Hematopoietic multipotent progenitor cell treated with erythropoietin and hydrocortisone succinate and interleukin-3 and kit ligand, for 8 days (in vitro differentiated cells): ENCODE data around the gene UNC45B.
"Not testable (repeated sequence)": the region's sequence is repeated elsewhere in the genome, so short reads cannot be mapped to it uniquely, and the experiment has no call there.

Source experiments
- DNase-seq: peaks from one replicate; pipeline ENCODE4 v3.0.0-alpha.2; 2015

Gene UNC45B

DNA sequence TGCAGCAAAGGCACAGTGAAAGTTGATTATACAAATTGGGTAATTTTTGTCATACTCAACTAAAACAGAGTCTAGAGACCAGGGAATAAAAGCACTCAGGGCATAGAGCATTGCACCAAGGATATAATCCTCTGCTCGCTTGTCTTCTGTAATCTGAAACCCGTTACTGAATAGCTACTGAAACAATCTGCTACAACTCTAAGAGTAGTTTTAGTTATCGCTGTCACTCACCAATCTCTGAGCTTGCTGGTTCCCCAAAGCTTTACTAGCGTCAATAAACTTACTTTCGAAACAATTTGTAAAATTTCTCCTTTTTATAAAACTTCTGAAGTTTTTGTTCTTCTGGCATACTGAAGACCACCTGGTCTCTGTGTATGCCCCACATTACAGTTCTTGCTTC, 69.5 kb downstream of the UNC45B start:
- DNase-seq, result no peak

DNA sequence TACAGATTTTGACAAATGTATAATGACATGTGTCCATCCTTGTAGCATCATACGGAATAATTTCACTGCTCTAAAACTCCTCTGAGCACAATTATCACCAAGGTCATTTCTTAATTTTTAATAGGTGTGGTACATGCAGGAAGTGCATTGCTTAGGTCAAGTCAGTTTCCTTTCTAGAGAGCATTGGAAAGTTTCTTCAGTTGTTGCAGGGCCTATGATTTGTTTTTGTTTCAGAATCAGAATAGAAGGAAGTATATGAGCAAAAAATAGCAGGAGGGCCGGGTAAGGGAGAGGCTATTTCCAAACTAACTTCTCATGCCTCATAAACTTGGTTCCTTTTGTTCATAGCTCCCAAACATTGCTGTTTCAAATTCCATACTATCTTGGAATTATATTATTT, 71.3 kb downstream of the UNC45B start:
- DNase-seq, result no peak

DNA sequence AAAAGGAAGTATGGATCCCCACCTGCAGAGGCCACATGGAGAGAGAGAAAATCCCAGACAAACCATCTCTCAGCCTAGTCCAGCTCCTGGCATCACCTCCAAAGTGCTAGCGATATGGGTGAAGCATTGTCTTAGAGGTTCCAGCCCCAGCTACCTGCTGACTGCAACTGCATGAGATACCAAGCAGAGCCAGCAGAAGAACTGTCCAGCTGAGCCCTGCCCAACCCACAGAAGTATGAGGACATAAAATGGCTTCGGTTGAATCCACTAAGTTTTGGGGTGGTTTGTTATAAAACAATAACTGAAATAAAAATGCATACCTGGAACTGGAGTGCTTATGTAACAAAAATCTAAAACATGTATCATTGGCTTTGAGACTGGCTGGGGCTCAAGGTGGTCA, 74.8 kb downstream of the UNC45B start:
- DNase-seq, result no peak

DNA sequence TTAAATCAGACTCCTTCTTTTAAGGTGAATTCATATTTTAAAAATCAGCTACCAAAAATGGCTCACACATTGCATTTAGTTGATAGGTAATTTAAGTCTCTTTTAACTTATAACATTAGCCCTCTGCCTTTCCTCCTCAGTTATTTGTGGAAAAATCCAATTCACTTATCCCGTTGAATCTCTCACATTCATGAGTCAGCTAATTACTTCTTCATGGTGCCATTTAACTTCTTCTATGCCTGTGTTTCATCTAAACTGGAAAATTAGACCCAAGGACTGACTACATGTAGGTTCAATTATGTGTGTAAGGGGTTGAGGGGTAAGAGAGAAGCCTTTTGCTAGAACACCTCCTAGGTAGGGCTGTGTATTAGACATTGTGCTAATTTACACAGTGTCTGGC, 76.8 kb downstream of the UNC45B start:
- no peak for DNase-seq

DNA sequence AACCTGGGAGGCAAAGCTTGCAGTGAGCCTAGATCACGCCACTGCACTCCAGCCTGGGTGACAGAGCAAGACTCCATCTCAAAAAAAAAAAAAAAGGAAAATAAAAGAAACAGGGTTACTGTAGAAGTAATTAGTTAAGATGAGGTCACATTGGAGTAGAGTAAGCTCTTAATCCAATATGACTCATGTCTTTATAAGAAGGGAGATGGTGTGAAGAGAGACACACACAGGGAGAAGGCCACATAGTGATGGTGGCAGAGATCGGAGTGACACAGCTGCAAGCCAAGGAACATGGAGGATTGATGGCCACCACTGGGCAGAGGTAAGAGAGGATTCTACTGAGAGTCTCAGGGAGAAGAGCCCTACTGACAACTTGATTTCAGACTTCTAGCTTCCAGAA, 79.9 kb downstream of the UNC45B start:
- no peak for DNase-seq

DNA sequence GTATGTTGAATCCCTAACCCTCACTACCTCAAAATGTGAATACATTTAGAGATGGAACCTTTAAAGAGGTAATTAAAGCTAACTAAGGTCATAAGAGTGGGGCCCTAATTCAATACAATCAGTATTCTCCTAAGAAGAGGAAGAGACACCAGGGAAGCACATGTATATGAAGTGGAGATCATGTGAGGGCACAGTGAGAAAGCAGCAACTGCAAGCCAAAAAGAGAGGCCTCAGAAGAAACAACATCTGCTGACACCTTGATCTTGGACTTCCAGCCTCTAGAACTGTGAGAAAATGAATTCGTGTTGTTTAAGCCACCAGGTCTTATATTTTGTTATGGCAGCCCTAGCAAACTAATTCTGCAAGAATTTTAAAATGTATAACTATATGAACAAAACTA, 82.0 kb downstream of the UNC45B start:
- DNase-seq, result no peak

DNA sequence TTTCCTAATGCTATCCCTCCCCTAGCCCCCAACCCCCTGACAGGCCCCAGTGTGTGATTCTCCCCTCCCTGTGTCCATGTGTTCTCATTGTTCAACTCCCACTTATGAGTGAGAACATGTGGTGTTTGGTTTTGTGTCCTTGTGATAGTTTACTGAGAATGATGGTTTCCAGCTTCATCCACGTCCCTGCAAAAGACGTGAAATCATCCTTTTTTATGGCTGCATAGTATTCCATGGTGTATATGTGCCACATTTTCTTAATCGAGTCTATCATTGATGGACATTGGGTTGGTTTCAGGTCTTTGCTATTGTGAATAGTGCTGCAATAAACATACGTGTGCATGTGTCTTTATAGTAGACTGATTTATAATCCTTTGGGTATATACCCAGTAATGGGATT, 86.7 kb downstream of the UNC45B start:
- DNase-seq, result not testable (repeated sequence)

DNA sequence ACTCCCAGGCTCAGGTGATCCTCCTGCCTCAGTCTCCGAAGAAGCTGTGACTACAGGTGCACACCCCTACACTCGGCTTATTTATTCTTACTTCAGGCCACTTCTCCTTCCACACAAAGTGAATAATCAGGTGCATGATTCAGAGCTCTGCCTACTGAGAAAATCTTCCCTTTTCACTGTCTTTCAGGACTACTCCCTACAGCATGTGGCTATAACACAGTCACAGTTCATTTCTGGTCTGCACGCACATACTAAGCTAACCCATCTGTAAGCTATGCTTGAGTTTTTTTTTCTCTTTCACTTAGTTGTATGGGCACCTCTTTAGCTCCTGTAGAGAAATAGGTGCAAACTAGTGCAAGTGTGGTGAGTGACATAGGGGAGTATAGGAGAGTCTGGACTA, 87.7 kb downstream of the UNC45B start:
- no peak for DNase-seq

DNA sequence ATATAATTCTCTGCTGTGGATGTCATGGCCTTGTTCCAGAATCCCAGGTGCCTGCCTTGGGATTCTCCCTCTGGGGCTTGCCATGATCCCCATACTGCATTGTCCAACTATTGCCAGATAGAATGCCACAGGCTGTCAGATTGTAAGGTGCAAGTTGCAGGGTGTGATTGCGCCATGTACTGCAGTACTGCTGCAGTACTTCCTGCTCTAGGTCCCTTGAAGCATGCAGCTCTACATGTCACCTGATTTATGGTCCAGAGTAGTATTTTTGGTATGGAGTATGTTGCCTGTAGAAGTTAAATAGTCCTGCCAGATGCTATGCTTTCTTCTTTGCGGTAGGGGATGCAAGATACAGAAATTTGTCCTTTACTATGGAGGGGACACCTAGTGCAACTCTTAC, 88.3 kb downstream of the UNC45B start:
- DNase-seq, result no peak

DNA sequence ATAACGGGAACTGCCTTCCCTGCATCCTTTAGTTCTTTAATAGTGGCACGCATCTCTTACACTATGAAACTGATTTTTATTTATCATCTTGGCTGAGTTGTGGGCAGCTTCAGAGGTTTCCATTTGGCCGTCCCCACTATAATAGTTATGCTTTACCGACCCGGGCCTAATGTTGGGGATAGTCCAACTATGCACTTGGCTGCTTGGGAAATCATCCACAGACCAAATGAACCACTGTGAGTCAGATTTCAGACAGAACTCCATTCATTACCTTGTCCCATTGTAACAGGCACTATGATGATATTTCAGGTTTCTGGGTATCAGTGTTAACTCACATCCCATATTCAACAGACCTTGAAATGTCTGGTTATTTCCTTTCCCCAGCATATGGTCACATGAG, 89.2 kb downstream of the UNC45B start:
- no peak for DNase-seq

DNA sequence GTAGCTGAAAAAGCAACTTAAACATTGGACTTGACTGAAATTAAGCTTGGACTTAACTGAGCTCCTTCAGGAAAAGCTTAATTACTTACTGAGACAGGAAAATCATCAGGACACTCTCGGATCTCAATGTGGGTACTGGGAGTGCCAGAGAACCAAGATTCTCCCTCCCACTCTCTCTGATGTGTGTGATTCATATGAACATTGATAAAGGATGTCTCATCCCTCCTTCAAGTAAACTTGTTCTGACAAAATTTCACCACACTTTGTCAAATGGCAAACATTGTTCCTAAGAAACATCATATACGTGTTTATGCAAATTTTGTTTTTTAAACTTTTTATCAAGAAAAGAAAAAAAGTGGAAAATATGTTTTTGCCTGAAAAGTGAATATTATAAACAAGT, 91.2 kb downstream of the UNC45B start:
- DNase-seq, result no peak
